T-helper 17 cell (primary cell): ENCODE results near the gene CACNG7. TPM values are rescaled to one million over a fixed set of nuclear protein-coding genes. Genes with fewer than 3 reads are reported as not detected.

Experiments used
- ATAC-seq: fragments of 150-1000 bp; cut with Tn5 transposase; 2 replicates; pipeline ENCODE4 v1.10.0; 2021; ENCODE audit warnings: mild to moderate bottlenecking, moderate library complexity
- DNase-seq, 3 donors: peaks; one replicate each; pipeline versions ENCODE4 v3.0.0 to v3.0.0-alpha.2; 2020 to 2021
- H3K9me3 ChIP-seq: one replicate; pipeline ENCODE4 v1.7.0; 2013; ENCODE audit warnings: low read length, mild to moderate bottlenecking; ENCODE audit not compliant: control insufficient read depth, poor library complexity, severe bottlenecking
- H3K27ac Mint-ChIP-seq: one replicate; pipeline ENCODE4 v1.8.0; 2022; ENCODE audit warnings: mild to moderate bottlenecking, moderate library complexity, mixed read lengths
- H3K27me3 Mint-ChIP-seq: one replicate; pipeline ENCODE4 v1.8.0; 2022; ENCODE audit warnings: mixed read lengths
- H3K36me3 Mint-ChIP-seq: one replicate; pipeline ENCODE4 v1.8.0; 2022; ENCODE audit warnings: low read depth, mixed read lengths
- H3K4me1 Mint-ChIP-seq: one replicate; pipeline ENCODE4 v1.8.0; 2022; ENCODE audit warnings: mild to moderate bottlenecking, mixed read lengths
- H3K4me3 Mint-ChIP-seq: one replicate; pipeline ENCODE4 v1.8.0; 2022; ENCODE audit warnings: mild to moderate bottlenecking, moderate library complexity, mixed read lengths
- total RNA-seq, 4 donors: library from RNA in 2 of 4; stranded (reverse) in 2 of 4; gene quantifications; one replicate each; pipeline ENCODE4 v1.2.3 and lab custom pipeline; 2022 to 2026

The CACNG7 gene
- total RNA-seq, 2 donors from 2014 or later = not detected

- H3K9me3 ChIP-seq = no peaks in the 10 kb centered on the region
- Mint-ChIP-seq H3K27me3 (peaks cover 41% of the 10 kb centered on the region), H3K4me1 (peaks cover 19% of the 10 kb centered on the region), H3K27ac (no peak overlapping the region), H3K4me3 (peak overlapping the region; percentile 47), H3K36me3 (peaks cover 8% of the 10 kb centered on the region)
- peak; percentile 19 for ATAC-seq
- DNase-seq = no peak
These were observed 71.7 kb downstream of the CACNG7 start for GRCh38 chr19:53980539-53981375.

- Mint-ChIP-seq H3K27ac (no peak overlapping the region), H3K4me3 (peak overlapping the region; percentile 59), H3K36me3 (peaks cover 8% of the 10 kb centered on the region), H3K27me3 (peaks cover 41% of the 10 kb centered on the region), H3K4me1 (peaks cover 19% of the 10 kb centered on the region)
- ATAC-seq (no peak), DNase-seq (no peak)
- no peaks in the 10 kb centered on the region for H3K9me3 ChIP-seq
These were observed 72.4 kb downstream of the CACNG7 start for GRCh38 chr19:53981376-53981951.

GRCh38 chr19:53982001-53982451 lies 72.9 kb downstream of the CACNG7 start:
- no peak for DNase-seq
- H3K27ac Mint-ChIP-seq = no peak overlapping the region
- ATAC-seq = no peak
- peaks cover 36% of the 10 kb centered on the region for H3K27me3 Mint-ChIP-seq
- no peak overlapping the region for H3K4me3 Mint-ChIP-seq
- no peaks in the 10 kb centered on the region for H3K9me3 ChIP-seq
- H3K4me1 Mint-ChIP-seq = peaks cover 19% of the 10 kb centered on the region
- H3K36me3 Mint-ChIP-seq = peaks cover 8% of the 10 kb centered on the region

- peaks cover 34% of the 10 kb centered on the region for H3K27me3 Mint-ChIP-seq
- DNase-seq (no peak), ATAC-seq (peak; percentile 22)
- peaks cover 16% of the 10 kb centered on the region for H3K4me1 Mint-ChIP-seq
- H3K36me3 Mint-ChIP-seq = peaks cover 8% of the 10 kb centered on the region
- H3K4me3 Mint-ChIP-seq = no peak overlapping the region
- H3K9me3 ChIP-seq = no peaks in the 10 kb centered on the region
- H3K27ac Mint-ChIP-seq = no peak overlapping the region
These were observed 73.5 kb downstream of the CACNG7 start for GRCh38 chr19:53982611-53983010.

GRCh38 chr19:53983457-53984289 lies 74.6 kb downstream of the CACNG7 start:
- Mint-ChIP-seq H3K27ac (no peak overlapping the region), H3K4me1 (peaks cover 11% of the 10 kb centered on the region), H3K4me3 (no peak overlapping the region), H3K27me3 (peaks cover 25% of the 10 kb centered on the region), H3K36me3 (peaks cover 8% of the 10 kb centered on the region)
- no peaks in the 10 kb centered on the region for H3K9me3 ChIP-seq
- DNase-seq (no peak), ATAC-seq (no peak)

GRCh38 chr19:53985863-53986262 lies 76.8 kb downstream of the CACNG7 start:
- Mint-ChIP-seq H3K27ac (no peak overlapping the region), H3K4me1 (no peaks in the 10 kb centered on the region), H3K4me3 (no peak overlapping the region), H3K36me3 (no peaks in the 10 kb centered on the region), H3K27me3 (peaks cover 5% of the 10 kb centered on the region)
- DNase-seq (no peak), ATAC-seq (no peak)
- H3K9me3 ChIP-seq = no peaks in the 10 kb centered on the region

- H3K4me1 Mint-ChIP-seq = peaks cover 5% of the 10 kb centered on the region
- no peaks in the 10 kb centered on the region for H3K9me3 ChIP-seq
- DNase-seq (no peak), ATAC-seq (no peak)
- peaks cover under 1% of the 10 kb centered on the region for H3K36me3 Mint-ChIP-seq
- no peak overlapping the region for H3K4me3 Mint-ChIP-seq
- H3K27me3 Mint-ChIP-seq = peaks cover 17% of the 10 kb centered on the region
- H3K27ac Mint-ChIP-seq = no peak overlapping the region
These were observed 79.9 kb downstream of the CACNG7 start for GRCh38 chr19:53988981-53989380.

GRCh38 chr19:53989600-53990533 lies 80.8 kb downstream of the CACNG7 start:
- Mint-ChIP-seq H3K27ac (no peak overlapping the region), H3K4me1 (peaks cover 7% of the 10 kb centered on the region), H3K27me3 (peaks cover 26% of the 10 kb centered on the region), H3K4me3 (no peak overlapping the region), H3K36me3 (peaks cover 4% of the 10 kb centered on the region)
- H3K9me3 ChIP-seq = no peaks in the 10 kb centered on the region
- DNase-seq (no peak), ATAC-seq (no peak)

GRCh38 chr19:53991224-53992113 lies 82.4 kb downstream of the CACNG7 start, which contains the start of gene CACNG6:
Gene CACNG6 (plus strand): TSS chr19:53991637. CDS start chr19:53992878, 1,241 bp downstream.
- no peaks in the 10 kb centered on the region for H3K9me3 ChIP-seq
- Mint-ChIP-seq H3K36me3 (peaks cover 5% of the 10 kb centered on the region), H3K27ac (no peak within 1 kb of the TSS), H3K27me3 (peaks cover 42% of the 10 kb centered on the region), H3K4me3 (peak within 1 kb of the TSS; percentile 75), H3K4me1 (peaks cover 7% of the 10 kb centered on the region)
- no peak for DNase-seq
- ATAC-seq = no peak

- ATAC-seq = no peak
- Mint-ChIP-seq H3K27ac (no peak overlapping the region), H3K36me3 (peaks cover 5% of the 10 kb centered on the region), H3K27me3 (peaks cover 44% of the 10 kb centered on the region), H3K4me3 (peak overlapping the region; percentile 75), H3K4me1 (peaks cover 7% of the 10 kb centered on the region)
- no peak for DNase-seq
- no peaks in the 10 kb centered on the region for H3K9me3 ChIP-seq
These were observed 83.1 kb downstream of the CACNG7 start for GRCh38 chr19:53992211-53992610.

GRCh38 chr19:53992815-53993214 lies 83.7 kb downstream of the CACNG7 start:
- no peaks in the 10 kb centered on the region for H3K9me3 ChIP-seq
- Mint-ChIP-seq H3K4me3 (no peak overlapping the region), H3K27me3 (peaks cover 50% of the 10 kb centered on the region), H3K4me1 (peaks cover 7% of the 10 kb centered on the region), H3K36me3 (peaks cover 5% of the 10 kb centered on the region), H3K27ac (no peak overlapping the region)
- ATAC-seq (no peak), DNase-seq (no peak)
